ENCODE data around the gene EGR1. TPM values are rescaled to one million over a fixed set of nuclear protein-coding genes. Genes with fewer than 3 reads are reported as not detected.
A peak's percentile ranks its signal among the peaks of the same experiment; 100 is the strongest.
"Not testable (repeated sequence)": the region's sequence is repeated elsewhere in the genome, so short reads cannot be mapped to it uniquely, and the experiment has no call there.

Gene EGR1
- total and polyA plus RNA-seq, 4 donors, result 18.0 to 93.2 (median 26.0) TPM

DNA sequence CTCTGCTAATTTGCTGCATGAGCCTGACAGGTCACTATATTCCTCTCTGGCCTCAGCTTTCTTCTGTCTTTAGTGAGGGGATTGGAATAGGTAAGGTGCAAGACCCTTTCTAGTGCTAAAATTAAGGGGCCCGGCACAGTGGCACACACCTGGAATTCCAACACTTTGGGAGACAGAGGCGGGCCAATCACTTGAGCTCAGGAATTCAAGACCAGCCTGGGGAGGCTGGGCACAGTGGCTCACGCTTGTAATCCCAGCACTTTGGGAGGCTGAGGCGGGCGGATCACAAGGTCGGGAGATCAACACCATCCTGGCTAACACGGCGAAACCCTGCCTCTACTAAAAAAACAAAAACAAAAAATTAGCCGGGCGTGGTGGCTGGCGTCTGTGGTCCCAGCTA, 37.2 kb downstream of the EGR1 start:
- H3K27ac ChIP-seq (ENCODE audit: low read depth, low read length), result no peak overlapping the region
- H3K4me1 ChIP-seq (ENCODE audit: control insufficient read depth, insufficient read depth, low read length), result peaks cover 16% of the 10 kb centered on the region
- WGBS (ENCODE audit: insufficient coverage), result 80% methylated on average over 6 of the region's 11 CpGs
- H3K4me3 ChIP-seq (ENCODE audit: low read depth, low read length), result no peak overlapping the region
- DNase-seq (ENCODE audit: low read depth in 4 of 6, low spot score in 6 of 6), result no peak
- no peaks in the 10 kb centered on the region for H3K27me3 ChIP-seq (ENCODE audit: control insufficient read depth, insufficient read depth, low read length)
- H3K9me3 ChIP-seq (ENCODE audit: control insufficient read depth, insufficient read depth, low read length), result no peaks in the 10 kb centered on the region
- no peaks in the 10 kb centered on the region for H3K36me3 ChIP-seq (ENCODE audit: control insufficient read depth, insufficient read depth, low read length)

DNA sequence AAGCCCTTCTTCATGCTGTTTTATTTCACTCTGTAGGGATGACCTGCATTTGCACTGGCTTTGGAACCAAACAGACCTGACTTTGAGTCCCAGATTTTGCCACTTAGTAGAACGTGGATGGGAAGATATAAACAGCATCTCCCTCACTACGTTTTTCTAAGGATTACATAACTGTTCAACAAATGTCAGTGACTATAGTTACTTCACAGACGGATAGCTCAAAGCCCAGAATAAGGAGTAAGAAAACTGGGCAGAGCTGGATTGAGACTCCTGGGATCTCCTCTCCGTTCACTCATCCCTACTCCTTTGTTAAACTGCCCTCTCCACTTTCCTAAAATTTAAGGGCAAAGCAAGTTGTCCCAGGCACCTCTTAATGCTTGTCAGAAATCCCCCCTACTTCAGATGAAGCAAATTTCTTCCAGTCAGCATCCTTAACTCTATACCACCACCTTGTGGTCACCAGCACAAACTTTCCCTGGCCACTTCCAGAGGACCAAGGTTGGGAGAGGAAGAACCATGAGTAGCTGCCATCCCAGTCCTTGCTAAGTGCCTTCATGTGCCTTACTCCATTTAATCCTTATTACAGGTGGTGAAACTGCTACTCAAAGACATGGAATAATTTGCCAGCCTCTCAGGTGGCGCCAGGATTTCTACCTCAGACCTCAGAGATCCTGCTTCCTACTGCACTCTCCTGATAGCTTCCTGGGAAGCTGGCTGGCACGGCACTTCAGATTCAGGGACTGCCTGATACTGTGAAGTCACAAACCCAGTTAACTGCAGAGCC, 38.4 kb downstream of the EGR1 start:
- H3K27ac ChIP-seq (ENCODE audit: low read depth, low read length), result no peak overlapping the region
- no peak overlapping the region for H3K4me3 ChIP-seq (ENCODE audit: low read depth, low read length)
- H3K36me3 ChIP-seq (ENCODE audit: control insufficient read depth, insufficient read depth, low read length), result peaks cover 4% of the 10 kb centered on the region
- H3K4me1 ChIP-seq (ENCODE audit: control insufficient read depth, insufficient read depth, low read length), result peaks cover 16% of the 10 kb centered on the region
- 40% methylated on average over 4 of the region's 6 CpGs for WGBS (ENCODE audit: insufficient coverage)
- peak in 4 of 6 donors; percentile 51 to 92 (median 71) for DNase-seq (ENCODE audit: low read depth in 4 of 6, low spot score in 6 of 6)
- no peaks in the 10 kb centered on the region for H3K9me3 ChIP-seq (ENCODE audit: control insufficient read depth, insufficient read depth, low read length)
- no peaks in the 10 kb centered on the region for H3K27me3 ChIP-seq (ENCODE audit: control insufficient read depth, insufficient read depth, low read length)

DNA sequence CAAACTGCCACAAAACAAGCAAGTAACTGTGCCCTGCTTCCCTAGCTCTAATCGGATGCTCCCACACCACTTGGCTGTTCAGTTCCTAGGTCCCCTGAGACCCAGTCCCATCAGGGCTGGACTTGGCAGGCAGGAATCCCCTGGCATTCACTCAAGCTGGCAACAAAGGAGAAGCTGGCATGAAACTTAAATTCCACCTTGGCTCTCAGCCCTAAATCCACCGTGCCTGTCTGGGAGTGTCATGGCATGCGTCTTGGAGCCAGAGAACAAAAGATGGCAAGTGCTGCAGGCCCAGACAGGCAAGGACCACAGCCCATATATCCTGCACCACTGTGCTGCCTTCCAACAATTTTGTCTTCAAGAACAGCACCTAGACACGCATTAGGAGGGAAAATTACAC, 39.5 kb downstream of the EGR1 start:
- Histone ChIP-seq H3K4me3 (ENCODE audit: low read depth, low read length) (no peak overlapping the region), H3K4me1 (ENCODE audit: control insufficient read depth, insufficient read depth, low read length) (peaks cover 16% of the 10 kb centered on the region), H3K27ac (ENCODE audit: low read depth, low read length) (no peak overlapping the region), H3K9me3 (ENCODE audit: control insufficient read depth, insufficient read depth, low read length) (no peaks in the 10 kb centered on the region), H3K27me3 (ENCODE audit: control insufficient read depth, insufficient read depth, low read length) (no peaks in the 10 kb centered on the region), H3K36me3 (ENCODE audit: control insufficient read depth, insufficient read depth, low read length) (peaks cover 6% of the 10 kb centered on the region)
- DNase-seq (ENCODE audit: low read depth in 4 of 6, low spot score in 6 of 6), result peak in 5 of 6 donors; percentile 56 to 90 (median 65)
- 23% methylated on average over 3 of the region's 4 CpGs for WGBS (ENCODE audit: insufficient coverage)

DNA sequence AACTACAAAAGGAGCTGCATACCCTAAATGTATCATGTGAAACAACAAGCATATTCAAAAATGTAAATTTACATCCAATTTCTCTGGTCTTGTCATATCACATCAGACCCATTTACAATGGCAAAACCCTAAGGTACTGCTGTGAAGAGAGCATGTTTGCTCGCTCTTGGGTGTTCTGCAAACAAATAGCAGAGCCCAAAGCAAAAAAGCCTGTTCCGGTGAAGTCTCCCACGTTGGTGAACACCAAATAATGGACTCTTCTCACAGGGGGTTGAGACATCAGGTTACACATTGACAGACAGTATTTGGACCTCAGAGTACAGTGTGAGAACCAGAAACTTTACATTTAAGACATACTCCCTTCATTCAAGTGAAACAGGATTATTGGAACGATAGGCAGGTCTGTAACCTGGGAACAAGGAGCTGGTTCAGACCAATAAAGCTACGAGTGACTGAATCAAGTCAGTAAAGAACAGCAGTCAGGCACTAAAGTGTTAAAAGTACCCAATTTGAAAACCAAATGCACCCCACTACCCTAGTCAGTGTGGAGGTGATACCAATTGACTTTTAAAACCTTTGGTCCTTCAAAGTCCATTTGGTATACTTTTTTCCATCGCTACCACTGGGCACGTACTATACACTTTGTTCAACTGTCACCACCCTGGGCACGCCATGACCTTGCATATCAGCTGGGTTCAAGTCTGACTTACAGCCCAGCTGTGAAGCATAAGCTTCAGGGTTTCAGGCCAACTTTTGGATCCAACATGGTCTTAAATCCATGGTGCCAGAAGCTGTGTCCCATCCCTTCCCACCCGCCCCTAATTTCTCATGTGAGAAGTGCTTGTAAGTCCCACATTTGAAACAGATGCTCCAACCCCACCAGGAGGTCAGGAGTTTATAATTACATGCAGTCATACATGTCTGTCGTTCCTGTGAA, 41.4 kb downstream of the EGR1 start:
- no peaks in the 10 kb centered on the region for H3K27me3 ChIP-seq (ENCODE audit: control insufficient read depth, insufficient read depth, low read length)
- DNase-seq (ENCODE audit: low read depth in 4 of 6, low spot score in 6 of 6), result no peak
- H3K9me3 ChIP-seq (ENCODE audit: control insufficient read depth, insufficient read depth, low read length), result no peaks in the 10 kb centered on the region
- no peak overlapping the region for H3K4me3 ChIP-seq (ENCODE audit: low read depth, low read length)
- H3K36me3 ChIP-seq (ENCODE audit: control insufficient read depth, insufficient read depth, low read length), result peaks cover 16% of the 10 kb centered on the region
- H3K27ac ChIP-seq (ENCODE audit: low read depth, low read length), result no peak overlapping the region
- 89% methylated on average over 6 of the region's 10 CpGs for WGBS (ENCODE audit: insufficient coverage)
- H3K4me1 ChIP-seq (ENCODE audit: control insufficient read depth, insufficient read depth, low read length), result peaks cover 16% of the 10 kb centered on the region

DNA sequence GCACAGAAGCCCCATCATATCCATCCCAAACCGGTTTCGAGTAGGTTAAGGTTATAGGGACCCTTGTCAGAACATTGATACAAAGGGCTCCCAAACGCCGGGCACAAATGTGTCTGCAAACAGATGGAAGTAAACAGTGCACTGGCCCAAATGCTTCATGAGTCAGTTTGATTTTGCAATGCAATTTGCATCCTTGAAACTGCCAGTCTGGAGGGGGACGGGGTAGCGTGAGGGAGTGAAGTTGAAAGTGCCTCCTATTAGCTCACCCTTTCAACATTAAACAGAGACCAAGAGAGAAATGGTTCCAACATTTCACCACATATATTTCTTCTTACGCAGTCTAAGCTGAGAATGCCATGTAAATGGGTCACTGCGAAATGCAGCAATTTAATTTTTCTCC, 42.2 kb downstream of the EGR1 start:
- H3K27me3 ChIP-seq (ENCODE audit: control insufficient read depth, insufficient read depth, low read length); H3K9me3 ChIP-seq (ENCODE audit: control insufficient read depth, insufficient read depth, low read length); DNase-seq (ENCODE audit: low read depth in 4 of 6, low spot score in 6 of 6); H3K27ac ChIP-seq (ENCODE audit: low read depth, low read length); H3K4me3 ChIP-seq (ENCODE audit: low read depth, low read length): not testable (repeated sequence)
- WGBS (ENCODE audit: insufficient coverage), result 100% methylated on average over 4 of the region's 8 CpGs
- H3K4me1 ChIP-seq (ENCODE audit: control insufficient read depth, insufficient read depth, low read length), result peaks cover 16% of the 10 kb centered on the region
- H3K36me3 ChIP-seq (ENCODE audit: control insufficient read depth, insufficient read depth, low read length), result peaks cover 20% of the 10 kb centered on the region

DNA sequence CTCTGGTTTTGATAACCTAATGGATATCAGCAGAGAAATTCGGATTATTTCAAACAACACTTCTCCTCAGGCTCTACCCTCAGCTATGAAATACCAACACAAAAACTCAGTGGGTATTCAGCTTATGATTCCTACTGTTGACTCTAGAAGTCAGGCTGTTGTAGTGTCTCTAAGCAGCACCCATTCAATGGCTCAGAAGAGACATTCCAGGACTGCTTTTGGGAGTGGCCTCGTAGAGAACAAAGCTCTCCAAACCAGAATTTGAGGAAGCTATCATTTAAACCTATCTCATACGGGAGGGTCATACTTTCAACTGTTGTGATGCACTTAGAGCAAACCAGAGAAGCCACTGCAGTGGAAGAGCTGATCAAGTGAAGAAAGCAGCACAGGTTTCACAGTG, 43.7 kb downstream of the EGR1 start:
- Histone ChIP-seq H3K27ac (ENCODE audit: low read depth, low read length) (no peak overlapping the region), H3K4me3 (ENCODE audit: low read depth, low read length) (no peak overlapping the region), H3K9me3 (ENCODE audit: control insufficient read depth, insufficient read depth, low read length) (no peaks in the 10 kb centered on the region), H3K27me3 (ENCODE audit: control insufficient read depth, insufficient read depth, low read length) (no peaks in the 10 kb centered on the region), H3K36me3 (ENCODE audit: control insufficient read depth, insufficient read depth, low read length) (peaks cover 24% of the 10 kb centered on the region), H3K4me1 (ENCODE audit: control insufficient read depth, insufficient read depth, low read length) (peaks cover 15% of the 10 kb centered on the region)
- 80% methylated on average over 1 of the region's 3 CpGs for WGBS (ENCODE audit: insufficient coverage)
- DNase-seq (ENCODE audit: low read depth in 4 of 6, low spot score in 6 of 6), result no peak

DNA sequence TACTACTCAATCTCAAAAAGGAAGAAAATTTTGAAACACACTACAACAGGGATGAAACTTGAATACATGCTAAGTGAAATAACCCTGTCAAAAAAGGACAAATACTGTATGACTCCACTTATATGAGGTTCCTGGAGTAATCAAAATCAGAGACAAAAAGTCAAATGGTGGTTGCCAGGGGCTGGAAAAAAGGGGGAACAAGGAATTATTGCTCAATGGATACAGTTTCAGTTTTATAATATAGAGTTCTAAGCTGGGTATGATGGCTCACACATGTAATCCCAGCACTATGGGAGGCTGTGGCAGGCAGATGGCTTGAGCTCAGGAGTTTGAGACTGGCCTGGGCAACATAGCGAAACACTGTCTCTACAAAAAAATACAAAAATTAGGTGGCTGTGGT, 48.7 kb downstream of the EGR1 start:
- Histone ChIP-seq H3K27ac (ENCODE audit: low read depth, low read length) (no peak overlapping the region), H3K4me3 (ENCODE audit: low read depth, low read length) (no peak overlapping the region), H3K4me1 (ENCODE audit: control insufficient read depth, insufficient read depth, low read length) (no peaks in the 10 kb centered on the region), H3K36me3 (ENCODE audit: control insufficient read depth, insufficient read depth, low read length) (peaks cover 46% of the 10 kb centered on the region), H3K27me3 (ENCODE audit: control insufficient read depth, insufficient read depth, low read length) (no peaks in the 10 kb centered on the region), H3K9me3 (ENCODE audit: control insufficient read depth, insufficient read depth, low read length) (no peaks in the 10 kb centered on the region)
- no CpG with 5 or more reads among the region's 1 CpG for WGBS (ENCODE audit: insufficient coverage)
- no peak for DNase-seq (ENCODE audit: low read depth in 4 of 6, low spot score in 6 of 6)

DNA sequence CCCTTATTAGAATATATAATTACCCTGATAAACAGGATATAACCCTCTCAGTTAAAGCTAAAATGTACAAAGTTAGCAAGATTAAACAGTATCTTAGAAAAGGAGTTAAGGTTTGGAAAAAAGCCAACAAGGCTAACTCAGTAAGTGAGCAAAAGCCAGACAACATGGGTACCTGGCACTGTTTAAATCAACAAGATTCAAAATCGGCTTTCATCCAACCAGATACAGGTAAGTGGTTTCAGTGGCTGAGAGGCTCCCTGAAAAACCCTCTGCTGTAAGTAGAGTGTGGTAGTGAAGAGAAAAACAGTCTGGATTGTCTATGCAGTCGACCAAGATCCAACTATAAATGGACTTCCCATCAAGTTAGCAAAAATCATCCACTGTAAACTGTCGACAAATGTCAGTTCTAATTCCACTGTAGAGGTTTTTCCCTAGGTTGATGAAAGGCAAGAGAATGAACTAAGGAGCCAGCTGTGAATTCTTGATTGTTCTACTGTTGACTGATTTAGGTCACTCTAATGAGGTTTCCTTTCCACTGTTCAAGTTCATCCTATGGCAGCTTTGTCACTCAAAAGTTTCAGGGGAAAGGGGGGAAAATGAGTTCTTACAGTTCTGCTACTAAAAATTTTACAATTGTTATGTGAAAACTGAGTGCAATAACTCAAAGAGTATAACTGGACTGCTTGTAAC, 50.4 kb downstream of the EGR1 start:
- no peak overlapping the region for H3K27ac ChIP-seq (ENCODE audit: low read depth, low read length)
- H3K36me3 ChIP-seq (ENCODE audit: control insufficient read depth, insufficient read depth, low read length), result peaks cover 39% of the 10 kb centered on the region
- no CpG with 5 or more reads among the region's 3 CpGs for WGBS (ENCODE audit: insufficient coverage)
- DNase-seq (ENCODE audit: low read depth in 4 of 6, low spot score in 6 of 6), result no peak
- no peaks in the 10 kb centered on the region for H3K4me1 ChIP-seq (ENCODE audit: control insufficient read depth, insufficient read depth, low read length)
- H3K27me3 ChIP-seq (ENCODE audit: control insufficient read depth, insufficient read depth, low read length), result no peaks in the 10 kb centered on the region
- no peaks in the 10 kb centered on the region for H3K9me3 ChIP-seq (ENCODE audit: control insufficient read depth, insufficient read depth, low read length)
- H3K4me3 ChIP-seq (ENCODE audit: low read depth, low read length), result no peak overlapping the region

DNA sequence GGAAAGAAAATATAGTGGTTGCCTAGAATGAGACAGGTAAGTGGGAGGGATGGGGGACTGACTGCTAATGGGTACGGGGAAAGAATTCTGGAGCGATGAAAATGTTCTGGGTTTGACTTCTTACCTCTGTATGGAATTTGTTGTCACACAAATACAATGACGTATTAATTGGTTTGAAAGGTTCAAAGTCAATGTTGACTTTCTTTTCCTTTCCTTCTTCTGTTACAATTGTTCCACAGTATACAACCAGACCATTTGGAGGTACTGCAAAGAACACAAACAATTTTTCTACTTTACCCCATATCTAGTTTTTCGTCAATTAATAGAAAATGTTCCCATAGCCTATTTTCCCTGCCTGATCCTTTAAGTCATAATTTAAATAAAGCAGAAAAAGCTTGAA, 52.2 kb downstream of the EGR1 start:
- Histone ChIP-seq H3K27ac (ENCODE audit: low read depth, low read length) (no peak overlapping the region), H3K27me3 (ENCODE audit: control insufficient read depth, insufficient read depth, low read length) (no peaks in the 10 kb centered on the region), H3K4me3 (ENCODE audit: low read depth, low read length) (no peak overlapping the region), H3K36me3 (ENCODE audit: control insufficient read depth, insufficient read depth, low read length) (peaks cover 30% of the 10 kb centered on the region), H3K4me1 (ENCODE audit: control insufficient read depth, insufficient read depth, low read length) (no peaks in the 10 kb centered on the region), H3K9me3 (ENCODE audit: control insufficient read depth, insufficient read depth, low read length) (no peaks in the 10 kb centered on the region)
- WGBS (ENCODE audit: insufficient coverage), result 100% methylated on average over 2 of the region's 4 CpGs
- no peak for DNase-seq (ENCODE audit: low read depth in 4 of 6, low spot score in 6 of 6)
